Vagina (tissue), 2 donors: Measurements from ENCODE around the gene CSNK1A1. TPM values are rescaled to one million over a fixed set of nuclear protein-coding genes. Genes with fewer than 3 reads are reported as not detected.

Source experiments
- DNase-seq, 2 donors: peaks; one replicate each; pipeline ENCODE4 v3.0.0-alpha.2; 2017; ENCODE audit errors: extremely low spot score in 2 of 2
- H3K27ac ChIP-seq: fragments of 200-600 bp; sonication (generic); one replicate; pipeline ENCODE4 v1.5.1; 2019
- H3K27me3 ChIP-seq: fragments of 200-600 bp; sonication (generic); one replicate; pipeline ENCODE4 v1.5.1; 2019
- H3K36me3 ChIP-seq, 2 donors: fragments of 200-600 bp; sonication (generic); one replicate each; pipeline ENCODE4 v1.5.1; 2017 to 2019
- H3K4me1 ChIP-seq: fragments of 200-600 bp; sonication (generic); one replicate; pipeline ENCODE4 v1.5.1; 2019
- H3K4me3 ChIP-seq, 2 donors: fragments of 200-600 bp; sonication (generic); 1 replicate in 1 of 2; 2 replicates in 1 of 2; pipeline ENCODE4 v1.5.1; 2016 to 2019
- H3K9me3 ChIP-seq: fragments of 200-600 bp; sonication (generic); one replicate; pipeline ENCODE4 v1.5.1; 2019
- POLR2A ChIP-seq, 2 donors: fragments of 450-650 bp; IDR thresholded peaks; one replicate each; pipeline ENCODE4 v1.6.1; 2017; ENCODE audit warnings: antibody characterized with exemption in 2 of 2, mild to moderate bottlenecking in 2 of 2, moderate library complexity in 2 of 2
- POLR2AphosphoS5 ChIP-seq, 2 donors: sonication (generic); formaldehyde crosslinking; IDR thresholded peaks; one replicate each; pipeline ENCODE4 v1.9.0; 2017; ENCODE audit warnings: antibody characterized with exemption in 2 of 2, mild to moderate bottlenecking in 2 of 2, low read depth in 1 of 2; ENCODE audit not compliant: insufficient read depth in 1 of 2
- intact Hi-C: fragments of 100-400 bp; cut with DNase I; formaldehyde crosslinking; loops from one replicate; pipeline ENCODE4 v1.15.1; 2023
- total RNA-seq: library from RNA; depleted of rRNA; stranded (reverse); fragments of >200 nt; gene quantifications from one replicate; pipeline ENCODE4 v1.2.3, GENCODE V29; 2016
- TF ChIP-seq, protein P1 (sequence below), 3 experiments: fragments of 450-650 bp in 2 of 3; fragments of 200-600 bp in 1 of 3; sonication (generic) in 1 of 3; IDR thresholded peaks; one replicate each; pipeline ENCODE4 v1.5.1; 2017 to 2019; ENCODE audit warnings: antibody characterized with exemption in 3 of 3, mild to moderate bottlenecking in 2 of 3, moderate library complexity in 2 of 3

The CSNK1A1 gene
- total RNA-seq, 1 donor from 2014 or later: 223 TPM

DNA sequence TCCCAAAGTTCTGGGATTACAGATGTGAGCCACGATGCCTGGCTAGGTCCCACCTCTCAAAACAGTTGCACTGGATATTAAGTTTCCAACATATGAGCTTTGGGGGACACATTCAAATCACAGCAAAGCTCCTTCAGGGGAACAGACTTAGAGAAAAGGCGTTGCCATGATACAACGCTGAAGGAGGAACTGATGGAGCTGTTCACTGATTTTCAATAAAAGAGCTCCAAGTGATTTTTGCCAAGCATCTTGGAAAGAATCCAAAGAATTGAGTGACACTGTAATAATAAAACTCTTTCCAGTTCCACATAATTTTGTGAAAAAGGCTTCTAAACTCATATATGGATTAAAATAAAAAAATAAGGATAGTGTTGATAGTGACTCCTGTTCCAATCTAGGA lies 72.5 kb downstream of the CSNK1A1 start:
- DNase-seq: no peak
- H3K27ac ChIP-seq: no peak overlapping the region
- TF ChIP-seq POLR2AphosphoS5 (IDR thresholded peaks at IDR 0.05; ENCODE audit: insufficient read depth in 1 of 2, low read depth in 1 of 2): no peak
- no peak for TF ChIP-seq POLR2A (IDR thresholded peaks at IDR 0.05)
- TF ChIP-seq, protein P1, sequence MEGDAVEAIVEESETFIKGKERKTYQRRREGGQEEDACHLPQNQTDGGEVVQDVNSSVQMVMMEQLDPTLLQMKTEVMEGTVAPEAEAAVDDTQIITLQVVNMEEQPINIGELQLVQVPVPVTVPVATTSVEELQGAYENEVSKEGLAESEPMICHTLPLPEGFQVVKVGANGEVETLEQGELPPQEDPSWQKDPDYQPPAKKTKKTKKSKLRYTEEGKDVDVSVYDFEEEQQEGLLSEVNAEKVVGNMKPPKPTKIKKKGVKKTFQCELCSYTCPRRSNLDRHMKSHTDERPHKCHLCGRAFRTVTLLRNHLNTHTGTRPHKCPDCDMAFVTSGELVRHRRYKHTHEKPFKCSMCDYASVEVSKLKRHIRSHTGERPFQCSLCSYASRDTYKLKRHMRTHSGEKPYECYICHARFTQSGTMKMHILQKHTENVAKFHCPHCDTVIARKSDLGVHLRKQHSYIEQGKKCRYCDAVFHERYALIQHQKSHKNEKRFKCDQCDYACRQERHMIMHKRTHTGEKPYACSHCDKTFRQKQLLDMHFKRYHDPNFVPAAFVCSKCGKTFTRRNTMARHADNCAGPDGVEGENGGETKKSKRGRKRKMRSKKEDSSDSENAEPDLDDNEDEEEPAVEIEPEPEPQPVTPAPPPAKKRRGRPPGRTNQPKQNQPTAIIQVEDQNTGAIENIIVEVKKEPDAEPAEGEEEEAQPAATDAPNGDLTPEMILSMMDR (IDR thresholded peaks at IDR 0.05): no peak
- intact Hi-C loops: no loop called here
- H3K36me3 ChIP-seq: no peaks in the 10 kb centered on the region
- peaks cover 21% of the 10 kb centered on the region for H3K4me1 ChIP-seq
- no peaks in the 10 kb centered on the region for H3K9me3 ChIP-seq
- H3K27me3 ChIP-seq: no peaks in the 10 kb centered on the region
- no peak overlapping the region for H3K4me3 ChIP-seq

DNA sequence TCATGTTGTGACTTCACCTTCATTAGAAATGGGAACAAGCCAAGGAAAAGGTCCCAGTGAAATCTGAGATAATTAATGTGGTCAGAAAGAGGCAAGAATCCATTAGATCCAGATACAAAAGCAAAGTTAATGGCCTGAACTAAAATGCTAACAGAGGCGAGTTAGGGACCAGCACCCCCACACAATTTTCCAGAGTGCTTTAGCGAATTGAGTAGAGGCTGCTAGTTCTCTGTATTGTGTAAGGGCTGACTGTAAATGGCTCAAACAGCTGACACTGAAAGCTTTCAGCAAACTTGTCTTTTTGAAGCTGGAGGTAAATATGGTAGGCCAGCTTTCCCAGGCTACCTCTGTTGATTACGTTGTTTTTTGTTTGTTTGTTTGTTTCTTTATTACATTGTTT lies 75.5 kb downstream of the CSNK1A1 start:
- Histone ChIP-seq H3K27ac (no peak overlapping the region), H3K36me3 (no peaks in the 10 kb centered on the region), H3K4me1 (peaks cover 18% of the 10 kb centered on the region), H3K27me3 (no peaks in the 10 kb centered on the region), H3K4me3 (no peak overlapping the region), H3K9me3 (no peaks in the 10 kb centered on the region)
- no peak for TF ChIP-seq POLR2A (IDR thresholded peaks at IDR 0.05)
- TF ChIP-seq, protein P1 (IDR thresholded peaks at IDR 0.05): no peak
- intact Hi-C loops: no loop called here
- DNase-seq: no peak

DNA sequence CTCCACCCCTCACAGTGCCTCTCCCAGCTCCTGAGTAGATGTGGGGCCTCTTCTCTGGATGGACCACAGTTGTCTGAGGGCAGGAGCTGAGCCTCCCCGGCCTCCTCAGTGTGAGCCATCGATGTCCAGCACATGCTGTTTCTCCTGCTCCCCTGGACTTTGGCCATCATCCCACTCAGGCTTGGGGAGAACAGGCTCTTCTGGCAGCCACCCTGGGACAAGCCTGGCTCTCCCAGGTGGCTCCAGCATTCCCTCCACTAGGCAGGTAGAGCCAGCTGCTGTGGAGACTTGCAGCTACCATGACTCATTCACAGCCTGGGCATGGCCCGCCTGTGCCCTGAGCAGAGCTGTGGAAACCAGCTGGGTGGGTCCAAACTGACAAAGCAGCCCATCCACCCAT lies 77.0 kb downstream of the CSNK1A1 start:
- DNase-seq: no peak
- H3K9me3 ChIP-seq: no peaks in the 10 kb centered on the region
- no peaks in the 10 kb centered on the region for H3K27me3 ChIP-seq
- intact Hi-C loops: no loop called here
- TF ChIP-seq, protein P1 (IDR thresholded peaks at IDR 0.05): no peak
- TF ChIP-seq POLR2AphosphoS5 (IDR thresholded peaks at IDR 0.05; ENCODE audit: insufficient read depth in 1 of 2, low read depth in 1 of 2): peak; percentile 35 to 49
- no peak for TF ChIP-seq POLR2A (IDR thresholded peaks at IDR 0.05)
- no peak overlapping the region for H3K4me3 ChIP-seq
- H3K27ac ChIP-seq: no peak overlapping the region
- H3K36me3 ChIP-seq: no peaks in the 10 kb centered on the region
- H3K4me1 ChIP-seq: peaks cover 18% of the 10 kb centered on the region

DNA sequence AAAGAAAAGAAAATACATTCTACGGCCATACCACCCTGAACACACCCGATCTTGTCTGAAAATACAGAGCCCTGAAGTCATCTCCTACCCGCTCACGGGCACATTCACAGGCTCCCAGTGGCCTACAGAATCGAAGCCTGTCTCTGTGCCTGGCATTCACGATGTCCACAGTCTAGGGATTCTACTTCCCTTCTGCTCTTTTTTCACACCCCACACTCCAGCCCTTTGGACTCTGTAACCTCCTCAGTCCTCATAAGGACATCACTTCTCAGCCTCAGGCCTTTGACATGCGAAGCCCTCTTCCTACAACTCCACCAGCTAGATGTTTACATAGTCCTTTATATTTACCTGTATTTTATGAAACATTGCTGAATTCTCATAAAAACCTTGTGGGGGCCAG lies 77.8 kb downstream of the CSNK1A1 start:
- Histone ChIP-seq H3K27me3 (no peaks in the 10 kb centered on the region), H3K36me3 (no peaks in the 10 kb centered on the region), H3K4me1 (peaks cover 18% of the 10 kb centered on the region), H3K9me3 (no peaks in the 10 kb centered on the region), H3K27ac (no peak overlapping the region), H3K4me3 (no peak overlapping the region)
- TF ChIP-seq POLR2AphosphoS5 (IDR thresholded peaks at IDR 0.05; ENCODE audit: insufficient read depth in 1 of 2, low read depth in 1 of 2): no peak
- TF ChIP-seq POLR2A (IDR thresholded peaks at IDR 0.05): no peak
- TF ChIP-seq, protein P1 (IDR thresholded peaks at IDR 0.05): no peak
- no peak for DNase-seq
- intact Hi-C loops: no loop called here

DNA sequence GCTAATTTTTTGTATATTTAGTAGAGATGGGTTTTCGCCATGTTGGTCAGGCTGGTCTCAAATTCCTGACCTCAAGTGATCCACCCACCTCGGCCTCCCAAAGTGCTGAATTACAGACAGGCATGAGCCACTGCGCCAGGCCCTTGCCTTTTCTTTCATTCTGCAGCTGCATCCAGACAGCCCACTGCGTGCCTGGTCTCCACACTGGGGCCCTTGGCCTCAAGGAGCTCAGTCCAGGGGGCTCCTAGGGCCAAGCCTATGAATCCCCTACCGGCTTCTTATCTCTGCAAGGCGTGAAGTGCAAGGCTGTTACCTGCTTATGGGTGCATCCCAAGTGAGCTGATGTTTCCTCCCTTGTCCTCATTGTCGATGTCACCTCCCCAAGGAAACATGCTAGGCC lies 78.8 kb downstream of the CSNK1A1 start:
- H3K27me3 ChIP-seq: no peaks in the 10 kb centered on the region
- peaks cover 18% of the 10 kb centered on the region for H3K4me1 ChIP-seq
- TF ChIP-seq POLR2A (IDR thresholded peaks at IDR 0.05) (no peak), POLR2AphosphoS5 (IDR thresholded peaks at IDR 0.05; ENCODE audit: insufficient read depth in 1 of 2, low read depth in 1 of 2) (no peak)
- TF ChIP-seq, protein P1 (IDR thresholded peaks at IDR 0.05): no peak
- no peak overlapping the region for H3K27ac ChIP-seq
- H3K4me3 ChIP-seq: no peak overlapping the region
- DNase-seq: no peak
- intact Hi-C loops: no loop called here
- H3K36me3 ChIP-seq: no peaks in the 10 kb centered on the region
- no peaks in the 10 kb centered on the region for H3K9me3 ChIP-seq
